ENCODE measurements around the gene ARNT2. TPM values are rescaled to one million over a fixed set of nuclear protein-coding genes. Genes with fewer than 3 reads are reported as not detected.
A peak's percentile ranks its signal among the peaks of the same experiment; 100 is the strongest.

Gene ARNT2
- polyA plus RNA-seq, 1 donor, result 6.2 TPM

DNA sequence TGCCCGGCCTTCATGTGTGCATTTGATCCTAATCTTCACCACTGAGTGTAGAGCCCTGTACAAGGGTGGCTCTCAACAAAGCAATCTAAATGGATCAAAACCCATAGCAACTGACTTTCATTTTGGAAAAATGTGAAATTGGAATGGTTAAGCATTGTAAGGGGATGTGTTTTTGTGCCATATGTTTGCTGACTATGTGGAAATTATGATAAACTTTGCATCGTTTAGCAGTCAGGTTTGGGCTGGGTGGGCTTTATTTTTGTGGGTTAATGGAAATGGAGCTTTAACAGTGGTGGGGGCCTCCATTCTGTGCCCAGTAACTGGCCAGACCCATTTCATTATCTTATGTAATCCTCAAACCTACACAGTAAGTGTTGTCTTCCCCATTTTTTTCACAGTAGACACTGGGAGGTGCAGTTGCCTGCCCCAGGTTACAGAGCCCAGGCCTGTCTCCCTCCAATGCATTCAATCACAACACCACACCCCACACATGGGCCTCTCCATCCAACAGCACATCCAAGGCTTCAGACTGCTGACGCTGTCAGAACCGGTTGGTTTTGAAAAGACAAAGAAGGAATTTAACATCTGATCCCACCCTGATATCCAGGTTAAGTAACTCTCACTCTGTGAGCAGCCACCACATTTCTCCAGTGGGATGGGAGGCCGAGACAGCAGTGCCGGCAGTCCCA lies 154.6 kb downstream of the ARNT2 start:
- no peak for DNase-seq

DNA sequence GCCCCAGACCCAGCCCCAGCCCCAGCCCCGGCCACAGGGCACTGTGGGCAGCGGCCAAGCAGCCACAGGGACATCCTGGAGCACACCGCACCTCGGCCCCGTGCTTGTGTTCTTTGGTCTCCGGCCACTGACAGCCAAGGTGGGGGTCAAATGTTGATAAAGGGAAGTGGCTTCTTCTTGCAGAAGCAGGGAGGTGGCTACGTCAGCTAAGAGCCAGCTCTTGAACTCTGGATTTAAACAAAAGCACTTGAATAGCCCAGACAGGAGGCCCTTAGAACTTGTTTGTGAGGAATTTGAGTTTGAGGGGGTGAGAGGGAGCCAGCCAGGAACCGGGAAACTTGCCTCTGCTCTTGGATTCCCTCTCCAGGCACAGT lies 155.1 kb downstream of the ARNT2 start:
- no peak for DNase-seq

DNA sequence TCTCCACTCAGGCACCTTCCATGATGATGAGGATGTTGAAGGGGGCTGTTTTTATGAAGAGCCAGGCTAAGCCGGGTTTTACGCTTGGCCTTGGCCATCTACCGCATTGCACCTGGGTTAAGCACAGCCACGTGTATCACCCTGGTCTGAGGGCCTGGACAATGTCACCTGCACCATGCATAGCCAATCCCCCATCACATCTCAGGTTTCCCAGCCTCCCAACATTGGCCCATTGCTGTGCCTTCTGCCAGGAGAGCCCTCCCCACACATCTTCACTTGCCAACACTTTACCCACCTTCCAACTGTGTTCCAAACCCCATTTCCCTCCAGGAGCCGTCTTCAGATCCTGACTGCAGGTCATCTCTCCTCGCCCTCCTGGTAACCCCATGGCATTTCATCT lies 155.6 kb downstream of the ARNT2 start:
- no peak for DNase-seq

DNA sequence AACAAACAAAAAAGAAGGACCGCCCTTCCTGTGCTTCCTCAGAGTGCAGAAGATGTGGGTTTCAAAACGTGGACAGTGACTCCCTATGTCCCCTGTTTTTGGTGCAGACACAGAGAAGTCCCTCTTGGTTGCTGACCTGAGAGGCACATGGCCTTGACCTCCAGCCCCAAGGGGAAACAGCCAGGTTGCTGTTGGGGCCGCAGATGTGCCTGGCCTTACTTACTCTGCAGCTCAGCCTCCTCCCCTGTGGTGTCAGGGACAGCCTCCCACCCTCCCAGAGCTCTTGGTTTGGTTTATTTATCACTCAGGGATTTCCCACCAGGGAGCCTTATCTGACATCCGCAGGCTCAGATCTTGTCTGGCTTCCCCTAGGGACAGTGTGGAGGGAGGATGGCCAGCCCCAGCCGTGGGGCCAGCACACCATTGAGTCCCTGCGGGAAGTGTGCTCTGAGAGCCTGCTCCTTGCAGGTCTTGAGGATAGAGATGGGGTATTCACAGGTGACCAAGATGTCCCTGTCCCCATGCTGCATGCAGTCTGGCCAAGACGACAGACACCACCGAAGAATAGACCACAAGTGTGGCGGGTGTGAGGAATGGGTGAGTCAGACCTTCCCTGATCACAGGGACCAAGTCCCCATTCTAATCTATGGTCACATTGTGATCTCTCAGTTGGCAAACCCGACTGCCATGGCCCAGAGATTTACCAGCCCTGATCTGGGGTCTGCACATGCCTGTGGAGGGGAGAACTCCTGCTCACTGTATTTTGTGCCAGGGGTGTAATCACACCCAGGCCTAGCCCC lies 156.6 kb downstream of the ARNT2 start:
- no peak for DNase-seq

DNA sequence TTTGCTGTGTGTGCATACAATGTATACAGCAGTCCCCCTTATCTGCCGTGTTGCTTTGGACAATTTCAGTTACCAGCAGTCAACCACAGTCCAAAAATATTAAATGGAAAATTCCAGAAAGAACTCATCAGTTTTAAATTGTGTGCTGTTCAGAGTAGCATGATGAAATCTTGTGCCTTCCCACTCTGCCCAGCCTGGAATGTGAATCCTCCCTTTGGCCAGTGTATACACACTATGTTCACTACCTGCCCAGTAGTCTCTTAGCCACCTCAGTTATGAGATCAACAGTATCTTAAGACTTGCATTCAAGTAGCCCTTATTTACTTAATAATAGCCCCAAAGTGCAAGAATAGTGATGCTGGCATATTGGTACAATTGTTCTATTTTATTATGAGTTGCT lies 157.3 kb downstream of the ARNT2 start:
- DNase-seq, result no peak

DNA sequence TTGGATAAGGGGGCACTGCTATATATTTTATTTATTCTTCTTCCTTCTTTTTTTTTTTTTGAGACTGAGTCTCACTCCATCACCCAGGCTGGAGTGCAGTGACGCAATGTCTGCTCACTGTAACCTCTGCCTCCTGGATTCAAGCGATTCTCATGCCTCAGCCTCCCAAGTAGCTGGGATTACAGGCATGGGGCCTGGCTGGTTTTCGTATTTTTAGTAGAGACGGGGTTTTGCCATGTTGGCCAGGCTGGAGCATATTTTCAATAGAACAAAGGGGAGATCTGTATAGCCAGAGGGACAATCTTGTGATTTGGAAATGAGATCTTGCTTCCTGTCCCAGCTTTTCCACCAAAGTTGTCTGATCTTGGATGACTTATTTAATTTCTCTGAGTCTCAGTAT lies 157.9 kb downstream of the ARNT2 start:
- DNase-seq, result no peak

DNA sequence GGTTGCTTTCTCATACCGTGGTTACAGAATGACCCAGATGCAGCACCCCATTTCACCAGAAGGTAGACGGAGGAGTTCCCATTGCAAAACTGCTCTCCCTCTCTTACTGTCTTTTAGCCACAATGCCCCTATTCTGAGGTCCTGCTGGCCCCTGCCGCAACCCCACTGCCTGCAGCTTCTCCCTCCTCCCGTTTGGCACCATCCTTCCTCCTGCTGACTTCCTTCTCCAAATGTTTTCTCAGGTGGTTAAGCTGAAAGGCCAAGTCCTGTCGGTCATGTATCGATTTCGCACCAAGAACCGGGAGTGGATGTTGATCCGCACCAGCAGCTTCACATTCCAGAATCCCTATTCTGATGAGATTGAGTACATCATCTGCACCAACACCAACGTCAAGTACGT lies 158.7 kb downstream of the ARNT2 start:
- no peak for DNase-seq

DNA sequence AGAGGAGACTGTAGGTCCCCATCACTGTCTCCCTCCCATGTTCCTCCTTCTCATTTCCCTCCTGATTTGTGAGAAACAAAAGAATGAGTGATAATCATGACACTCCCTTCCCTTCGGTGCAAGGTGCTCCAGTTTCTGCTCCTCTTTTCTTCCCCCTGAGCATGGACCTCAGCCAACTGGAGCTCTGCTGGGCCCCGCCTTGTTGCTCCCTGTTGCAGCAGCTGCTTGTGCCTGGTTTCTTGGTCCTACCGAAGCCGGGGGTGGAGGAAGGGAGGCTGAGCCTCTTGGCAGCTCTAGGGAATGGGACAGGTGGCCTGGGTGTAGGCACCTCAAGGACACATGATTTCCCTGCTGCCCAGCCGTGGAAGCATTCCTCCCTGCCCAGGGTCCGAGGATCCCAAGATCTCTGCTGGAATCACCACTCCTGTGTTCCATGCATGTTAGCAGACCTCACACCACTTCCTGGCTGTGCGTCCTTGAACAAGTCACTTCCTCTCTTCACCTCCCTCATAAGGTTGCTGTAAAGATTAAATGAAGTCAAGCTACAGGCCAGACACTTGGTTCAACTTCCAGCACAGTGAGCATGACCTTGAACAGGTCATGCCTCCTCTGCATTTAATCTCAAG lies 159.3 kb downstream of the ARNT2 start:
- no peak for DNase-seq

DNA sequence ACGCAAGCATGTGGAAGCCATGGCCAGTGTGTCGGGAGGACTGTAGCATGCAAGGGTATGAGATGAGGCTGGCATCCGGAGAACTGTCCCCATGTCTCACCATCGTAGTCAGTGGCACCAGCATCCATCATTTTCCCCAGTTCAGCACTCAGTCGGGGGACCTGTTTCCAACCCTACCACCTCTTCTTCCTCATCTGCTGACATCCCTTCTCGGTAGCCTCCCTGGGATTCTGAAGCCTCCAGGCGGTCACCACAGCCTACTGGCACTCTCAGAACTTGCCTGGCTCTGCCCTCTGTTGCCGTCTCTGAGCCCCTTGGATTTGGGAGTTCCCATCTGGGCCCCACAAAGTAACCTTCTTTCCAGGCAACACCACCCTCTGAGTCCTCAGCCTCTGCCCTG lies 159.9 kb downstream of the ARNT2 start:
- DNase-seq, result no peak

DNA sequence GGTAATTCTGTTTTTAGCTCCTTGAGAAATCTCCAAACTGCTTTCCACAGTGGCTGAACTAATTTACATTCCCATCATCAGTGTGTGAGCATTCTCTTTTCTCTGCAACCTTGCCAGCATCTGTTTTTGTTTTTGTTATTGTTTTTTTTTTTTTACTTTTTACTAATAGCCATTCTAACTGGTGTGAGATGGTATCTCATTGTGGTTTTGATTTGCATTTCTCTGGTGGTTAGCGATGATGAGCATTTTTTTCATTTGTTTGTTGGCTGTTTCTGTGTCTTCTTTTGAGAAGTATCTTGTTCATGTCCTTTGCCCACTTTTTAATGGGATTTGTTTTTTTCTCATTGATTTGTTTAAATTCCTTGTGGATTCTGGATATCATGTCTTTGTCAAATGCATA lies 161.2 kb downstream of the ARNT2 start:
- DNase-seq, result no peak

DNA sequence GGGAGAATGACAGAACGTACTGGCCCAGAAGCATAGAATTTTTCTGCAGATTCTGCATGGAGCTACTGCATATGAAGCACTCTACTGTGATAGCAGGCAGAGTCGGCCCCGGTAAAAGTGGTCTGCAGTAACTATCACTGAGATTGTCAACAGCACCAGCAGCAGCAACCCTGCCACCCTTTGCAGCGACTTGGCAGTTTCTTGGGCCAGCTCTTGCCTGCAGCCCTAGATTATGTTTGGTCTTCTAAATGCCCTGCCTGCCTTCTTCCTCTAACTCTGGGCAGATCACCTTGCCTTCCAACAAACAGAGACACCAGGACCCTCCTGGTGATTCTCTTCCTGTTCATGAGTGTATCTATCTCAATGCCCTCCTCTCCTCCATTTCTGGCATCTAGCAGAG lies 161.8 kb downstream of the ARNT2 start:
- DNase-seq, result no peak

DNA sequence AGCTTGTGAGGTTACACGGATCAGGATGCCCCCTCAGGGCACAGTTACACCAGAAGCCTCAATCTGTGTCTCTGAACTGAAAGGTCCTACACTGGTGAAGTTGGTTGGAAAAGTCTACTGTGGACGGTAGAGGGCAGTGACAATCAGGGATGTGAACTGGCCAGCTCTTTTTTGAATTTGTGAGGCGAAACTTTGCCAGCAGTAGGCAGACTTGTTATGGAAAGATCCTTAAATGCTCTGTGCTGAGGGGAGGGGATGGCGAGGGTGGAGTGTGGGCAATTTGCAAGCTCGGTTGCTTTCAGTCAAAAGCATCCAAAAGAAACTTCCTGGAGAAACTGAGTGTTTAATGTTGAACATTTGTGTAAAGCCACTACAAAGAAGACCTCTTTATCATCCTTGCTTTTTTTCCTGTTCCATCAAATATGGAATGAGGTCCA lies 163.6 kb downstream of the ARNT2 start:
- DNase-seq, result peak; percentile 77

DNA sequence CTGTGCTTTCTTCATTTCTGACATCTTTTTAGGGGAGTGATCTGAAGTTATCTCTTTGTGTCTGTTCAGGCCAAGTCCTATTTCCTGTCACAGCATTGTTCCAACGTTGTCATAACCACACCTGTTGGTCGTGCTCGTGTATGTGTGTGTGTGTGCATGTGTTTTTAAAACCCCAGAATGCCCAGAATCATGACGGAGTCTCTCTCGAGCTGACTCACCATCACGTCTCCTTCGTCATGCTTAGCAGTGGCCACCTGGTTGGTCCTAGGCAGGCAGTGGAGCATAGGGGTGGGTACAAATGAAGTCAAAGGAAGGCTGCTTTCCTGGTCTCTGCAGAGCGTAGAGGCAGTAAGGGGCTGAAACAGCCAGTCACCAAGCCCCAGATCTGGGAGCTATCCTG lies 164.1 kb downstream of the ARNT2 start:
- DNase-seq, result no peak

DNA sequence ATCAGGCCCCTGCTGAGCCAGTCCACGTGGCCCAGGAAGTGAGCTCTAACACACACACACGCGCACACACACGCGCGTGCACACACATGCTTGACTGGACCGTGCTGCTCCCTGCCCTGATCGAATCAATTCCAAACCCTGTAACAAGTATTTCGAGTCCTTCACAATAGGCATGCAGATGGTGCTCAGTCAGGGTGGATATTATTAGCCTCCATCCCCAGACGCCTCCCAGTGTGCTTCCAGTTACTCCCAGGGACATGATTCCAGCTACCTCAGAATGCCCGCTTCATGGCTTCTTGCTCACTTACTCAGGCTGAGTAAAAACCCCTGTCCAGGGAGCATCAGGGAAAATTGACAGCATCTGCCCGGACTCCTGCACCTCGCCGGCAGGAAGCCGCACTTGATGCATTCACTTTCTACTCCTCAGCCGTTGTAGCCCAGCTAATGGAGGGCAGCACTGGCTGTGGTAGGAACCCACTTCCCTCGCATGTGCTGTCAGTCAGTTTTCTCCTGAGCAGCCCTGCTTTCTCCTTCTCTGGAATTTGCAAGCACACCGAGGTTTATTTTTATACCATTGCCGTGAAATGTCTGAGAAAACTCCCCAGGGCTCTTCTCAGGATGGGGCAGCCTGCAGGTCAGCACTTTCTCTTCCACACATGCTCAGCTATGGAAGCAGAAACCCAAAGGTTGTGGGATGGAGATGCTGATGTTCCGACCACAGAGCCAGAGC lies 164.9 kb downstream of the ARNT2 start:
- no peak for DNase-seq

DNA sequence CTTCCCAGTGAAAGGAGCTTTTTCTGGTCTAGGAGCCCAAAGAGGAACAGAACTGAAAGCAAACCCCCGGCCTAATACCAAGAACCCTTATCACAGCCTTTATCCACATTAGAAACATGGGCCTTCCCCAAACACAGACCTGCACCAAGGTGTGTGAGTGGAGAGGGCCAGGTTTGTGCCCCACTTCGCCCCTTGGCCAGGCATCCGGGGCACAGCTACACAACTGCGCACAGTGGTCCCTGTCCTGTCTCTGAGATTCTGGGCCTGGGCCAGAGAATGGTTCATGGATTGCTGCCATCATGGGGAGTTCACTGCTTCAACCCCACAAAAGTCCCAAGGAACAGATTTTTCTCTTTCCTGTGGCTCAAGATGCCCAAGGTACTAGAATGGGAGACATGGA lies 165.5 kb downstream of the ARNT2 start:
- no peak for DNase-seq

DNA sequence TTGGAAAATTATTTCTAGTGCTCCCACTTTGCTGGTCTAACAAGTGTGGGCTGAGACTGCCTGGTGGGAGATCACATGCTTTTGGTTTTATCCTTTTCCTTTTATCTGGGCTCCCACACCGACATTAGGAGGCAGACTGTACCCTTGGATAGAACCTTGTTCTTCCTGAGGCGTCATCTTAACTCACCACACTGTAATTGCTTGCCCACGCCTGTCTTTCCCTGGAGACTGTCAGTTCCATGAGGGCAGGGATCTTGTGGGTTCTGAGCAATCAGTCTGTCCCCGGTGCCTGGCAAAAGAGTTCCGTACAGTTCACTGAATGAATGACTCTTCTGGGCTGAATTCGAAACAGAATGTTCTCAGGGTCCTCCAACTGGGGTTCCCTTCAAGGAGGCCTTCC lies 166.4 kb downstream of the ARNT2 start:
- DNase-seq, result no peak

DNA sequence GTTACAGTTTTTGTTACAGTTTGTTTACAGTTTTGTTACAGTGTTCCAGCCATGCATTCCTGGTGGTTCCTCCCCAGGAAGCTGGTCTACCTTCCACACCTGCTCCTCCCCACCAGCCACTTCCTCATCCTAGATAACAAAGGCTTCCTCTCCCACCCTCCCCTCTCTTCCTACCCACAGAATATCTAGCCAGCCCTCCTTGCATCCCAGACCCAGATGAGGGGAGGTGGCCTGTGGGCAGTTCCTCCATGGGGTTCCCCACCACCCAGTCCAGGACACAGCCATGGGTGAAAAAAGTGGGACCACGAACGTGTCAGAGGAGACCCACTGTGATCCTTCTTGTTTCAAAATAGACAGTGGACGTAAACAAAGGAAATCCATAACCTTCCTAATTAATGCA lies 168.2 kb downstream of the ARNT2 start:
- no peak for DNase-seq

DNA sequence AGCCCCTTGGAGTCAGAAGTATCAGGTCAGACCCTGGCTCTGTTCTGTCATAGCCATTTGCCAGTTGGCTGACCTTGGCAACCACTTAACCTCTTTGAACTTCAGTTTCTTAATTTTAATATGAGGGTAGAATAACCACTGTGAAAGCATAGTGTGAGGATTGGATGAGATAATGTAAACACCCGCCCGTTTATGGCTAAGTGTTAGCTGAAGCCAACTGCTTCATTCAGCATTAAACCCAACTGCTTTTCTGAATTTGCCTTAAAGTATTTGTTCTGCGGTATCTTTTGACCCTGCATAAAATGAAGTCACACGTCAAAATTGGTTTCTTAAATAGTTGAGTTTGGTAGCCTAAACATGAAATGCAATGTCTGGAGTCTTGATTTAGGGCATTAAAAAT lies 169.4 kb downstream of the ARNT2 start:
- DNase-seq, result no peak

DNA sequence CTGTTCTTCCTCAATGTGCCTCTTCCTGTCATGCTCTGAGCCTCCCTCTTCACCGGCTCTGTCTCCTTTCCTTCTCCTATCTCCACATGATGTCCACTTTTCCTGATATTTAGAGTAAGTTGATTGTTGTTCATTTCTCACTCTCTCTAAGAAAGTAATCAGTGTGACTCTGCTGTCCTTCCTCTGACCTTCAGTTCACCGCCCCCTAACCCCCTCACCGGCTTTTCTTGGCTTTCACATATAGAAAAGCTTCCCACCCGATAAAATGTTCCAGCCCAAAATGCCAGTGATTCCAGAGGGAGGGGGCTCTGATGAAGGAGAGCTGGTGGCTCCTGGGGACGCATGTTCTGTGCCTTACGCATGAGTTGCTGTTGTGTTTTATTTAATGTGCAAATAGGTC lies 170.4 kb downstream of the ARNT2 start:
- no peak for DNase-seq

DNA sequence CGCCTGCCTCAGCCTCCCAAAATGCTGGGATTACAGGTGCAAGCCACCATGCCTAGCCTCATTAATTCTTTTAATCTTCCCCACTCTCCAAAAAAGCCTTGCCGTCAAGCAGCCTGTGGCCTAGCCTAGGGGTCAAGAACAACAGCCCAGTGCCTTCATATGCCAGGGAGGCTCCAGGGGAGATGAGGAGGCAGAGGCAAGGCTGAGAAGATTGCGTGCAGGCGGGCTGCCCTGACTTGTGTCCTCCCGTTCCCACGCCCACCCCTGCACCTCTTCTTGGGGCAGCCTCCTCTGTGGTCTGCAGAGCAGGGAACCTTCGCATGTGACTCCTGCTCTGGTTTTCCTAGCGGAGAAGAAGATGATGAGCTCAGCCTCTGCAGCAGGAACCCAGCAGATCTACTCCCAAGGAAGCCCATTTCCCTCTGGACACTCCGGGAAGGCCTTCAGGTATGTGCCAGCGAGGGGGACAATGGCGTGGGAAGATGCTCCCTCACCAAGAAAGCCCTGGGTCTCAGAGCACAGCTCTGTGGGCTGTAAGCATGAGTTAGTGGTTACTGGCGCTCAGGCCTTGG lies 172.4 kb downstream of the ARNT2 start:
- no peak for DNase-seq

DNA sequence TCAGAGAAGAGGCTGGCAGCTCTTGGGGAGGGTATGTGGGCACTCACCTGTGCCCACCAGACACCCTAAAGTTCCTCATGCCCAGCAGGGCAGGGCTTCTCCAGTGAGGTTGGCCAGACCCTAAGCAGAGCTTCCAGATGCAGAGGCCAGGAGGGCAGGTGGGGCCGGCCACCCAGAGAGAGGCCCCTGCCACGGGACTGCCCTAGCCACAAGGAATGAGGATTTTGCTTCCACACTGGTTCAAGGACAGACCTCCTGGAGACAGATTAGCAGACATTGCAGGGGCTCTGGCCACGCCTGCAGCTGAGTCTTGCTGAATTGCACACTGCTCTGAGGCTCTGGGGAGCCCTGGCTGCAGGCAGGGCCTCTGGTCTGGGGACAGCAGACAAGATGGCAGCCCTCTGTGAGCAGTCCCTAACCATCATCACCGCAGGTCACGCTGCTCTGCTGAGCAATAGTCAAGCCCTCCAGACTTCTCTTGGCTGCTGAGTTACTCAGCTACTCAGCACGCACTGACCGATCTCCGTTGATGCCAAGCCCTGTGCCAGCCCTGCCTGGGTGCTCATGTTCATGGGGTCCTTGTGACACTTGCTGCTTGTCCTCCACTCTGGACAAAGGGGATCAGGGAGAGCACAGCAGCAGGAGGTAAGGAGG lies 173.5 kb downstream of the ARNT2 start:
- no peak for DNase-seq

DNA sequence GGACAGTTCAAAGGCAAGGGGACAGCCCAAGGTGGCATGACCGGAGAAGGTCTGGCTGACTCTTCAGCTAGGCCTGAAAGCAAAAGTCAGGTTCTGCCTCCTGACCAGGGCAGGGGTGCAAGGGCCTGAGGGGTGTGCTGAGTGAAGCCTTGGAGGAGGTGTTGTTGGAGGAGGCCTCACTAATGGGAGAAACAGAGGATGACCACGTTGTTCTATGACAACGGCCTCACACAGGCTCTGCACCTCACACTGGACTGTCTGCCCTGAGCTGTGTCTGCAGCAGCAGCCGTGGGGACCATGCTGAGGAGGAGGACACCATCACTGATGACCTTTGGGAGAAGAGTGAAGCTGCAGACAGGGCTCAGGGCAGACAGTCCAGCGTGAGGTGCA lies 174.0 kb downstream of the ARNT2 start:
- DNase-seq, result no peak
